ENCODE measurements around the gene CHGA. TPM values are rescaled to one million over a fixed set of nuclear protein-coding genes. Genes with fewer than 3 reads are reported as not detected.

Gene CHGA
- total and polyA plus RNA-seq, 2 of the 8 experiments (the other 6 are each of a cell fraction or from before 2014, with no cell fraction given), result 17.5 to 28.2 TPM

GRCh38 chr14:92925446-92925845 lies 2.5 kb downstream of the CHGA start:
- Histone ChIP-seq H2BK20ac (ENCODE audit: low read length) (no peak overlapping the region), H2BK5ac (ENCODE audit: low read depth, low read length) (no peak overlapping the region), H2BK12ac (ENCODE audit: low read depth, low read length) (no peak overlapping the region), H4K91ac (replicated peaks; ENCODE audit: insufficient read length, low read length) (no peak overlapping the region), H3K4ac (replicated peaks; ENCODE audit: insufficient read length, low read depth, low read length) (no peak overlapping the region), H3K9ac (replicated peaks in 1 of 4; ENCODE audit: extremely low read depth in 1 of 4, low read depth in 3 of 4, low read length in 3 of 4) (no peak overlapping the region), H3K4me2 (ENCODE audit: insufficient read depth in 1 of 2, low read depth in 2 of 2, low read length in 2 of 2) (no peak overlapping the region), H3K23me2 (ENCODE audit: low read depth, low read length) (peaks cover 13% of the 10 kb centered on the region; the same call in 1 of the 2 replicates), H3K23ac (ENCODE audit: insufficient read length) (no peak overlapping the region), H2BK15ac (ENCODE audit: low read length) (no peak overlapping the region), H2BK120ac (replicated peaks; ENCODE audit: low read depth, low read length) (no peak overlapping the region), H3K4me1 (replicated peaks in 1 of 4; ENCODE audit: control insufficient read depth in 3 of 4, insufficient read depth in 4 of 4, low read length in 3 of 4) (peaks cover 0 to 15% (median 4%) of the 10 kb centered on the region in 4 experiments; a peak in 4 of 7 replicates), H3K9me3 (ENCODE audit: insufficient read depth in 2 of 2, low read depth in 1 of 2, low read length in 1 of 2) (no peaks in the 10 kb centered on the region), H4K5ac (ENCODE audit: insufficient read length, low read depth, low read length) (no peak overlapping the region), H3K27me3 (replicated peaks in 1 of 4; ENCODE audit: control insufficient read depth in 3 of 4, extremely low read depth in 1 of 4, insufficient read depth in 3 of 4, low read length in 3 of 4) (peaks cover 0 to 4% (median under 1%) of the 10 kb centered on the region in 4 experiments; a peak in 3 of 7 replicates), H3K27ac (ENCODE audit: low read depth, low read length) (no peak overlapping the region), H4K20me1 (replicated peaks in 1 of 2; ENCODE audit: control insufficient read depth in 1 of 2, insufficient read depth in 2 of 2, low read length in 2 of 2) (peaks cover 0 to 2% of the 10 kb centered on the region in 2 experiments), H2AK5ac (ENCODE audit: low read depth, low read length) (no peak overlapping the region), H4K8ac (ENCODE audit: extremely low read depth, insufficient read depth, low read length) (no peak overlapping the region), H3K56ac (replicated peaks; ENCODE audit: insufficient read length, low read depth, low read length) (no peak overlapping the region), H3K18ac (ENCODE audit: extremely low read depth, low read length) (no peak overlapping the region), H3K79me1 (ENCODE audit: low read depth, low read length) (no peaks in the 10 kb centered on the region), H3K14ac (ENCODE audit: insufficient read length) (no peak overlapping the region), H3K79me2 (ENCODE audit: control insufficient read depth in 1 of 2, insufficient read depth in 2 of 2, low read length in 2 of 2) (no peaks in the 10 kb centered on the region), H3K36me3 (ENCODE audit: control insufficient read depth in 2 of 4, insufficient read depth in 4 of 4, low read length in 3 of 4) (no peaks in the 10 kb centered on the region), H3K4me3 (ENCODE audit: extremely low read depth in 1 of 4, insufficient read depth in 2 of 4, low read depth in 3 of 4, low read length in 4 of 4) (no peak overlapping the region), H2AFZ (ENCODE audit: low read length) (no peak overlapping the region)
- DNase-seq (ENCODE audit: low read depth in 1 of 2, low spot score in 2 of 2) (no peak), FAIRE-seq (no peak)
- CTCF ChIA-PET (ENCODE audit: partially characterized antibody), result interaction anchor here (1.0 to 1.1 kb wide), 3 partner anchors 13 to 93 kb away, joined by 3 to 4 read pairs (median 3); no protein-coding TSS in a partner anchor
- WGBS, 2 experiments (ENCODE audit: extremely low coverage in 1 of 2, insufficient coverage in 1 of 2, insufficient read length in 1 of 2, insufficient replicate concordance in 2 of 2, low coverage in 1 of 2, low lambda C conversion rate in 2 of 2, missing lambda C conversion rate in 1 of 2), result 93% methylated on average over 6 of the region's 6 CpGs; no CpG with 5 or more reads in 1 of the 2 experiments
- POLR2A ChIA-PET (ENCODE audit: partially characterized antibody), result interaction anchor here (1.5 kb wide), 1 partner anchor 9 kb away, joined by 6 read pairs; no protein-coding TSS in a partner anchor
- TF ChIP-seq, protein P1, sequence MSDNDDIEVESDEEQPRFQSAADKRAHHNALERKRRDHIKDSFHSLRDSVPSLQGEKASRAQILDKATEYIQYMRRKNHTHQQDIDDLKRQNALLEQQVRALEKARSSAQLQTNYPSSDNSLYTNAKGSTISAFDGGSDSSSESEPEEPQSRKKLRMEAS (IDR thresholded peaks at IDR 0.05), result no peak
- TF ChIP-seq ZNF274 (IDR thresholded peaks at IDR 0.05; ENCODE audit: borderline replicate concordance, extremely low read depth, low read length) (no peak), NANOG (IDR thresholded peaks at IDR 0.05; ENCODE audit: insufficient read depth, low read depth, low read length, poor library complexity, severe bottlenecking) (no peak), TBP (IDR thresholded peaks at IDR 0.05; ENCODE audit: low read depth, low read length) (no peak), SRF (IDR thresholded peaks at IDR 0.05; ENCODE audit: low read depth, low read length) (no peak), POLR2AphosphoS5 (IDR thresholded peaks at IDR 0.05; ENCODE audit: low read depth, low read length) (no peak), KDM4A (IDR thresholded peaks at IDR 0.05; ENCODE audit: low read depth, low read length, severe bottlenecking) (no peak), TAF7 (optimal IDR thresholded peaks at IDR 0.05; ENCODE audit: borderline replicate concordance, low read depth, low read length) (no peak), CHD2 (IDR thresholded peaks at IDR 0.05; ENCODE audit: low read length) (no peak), SUZ12 (IDR thresholded peaks at IDR 0.05; ENCODE audit: low read length) (no peak), SIN3A (conservative IDR thresholded peaks at IDR 0.05 in 1 of 2, IDR thresholded peaks at IDR 0.05 in 1 of 2; ENCODE audit: low read depth in 1 of 2, low read length in 2 of 2) (no peak)
- TF ChIP-seq, protein P2, sequence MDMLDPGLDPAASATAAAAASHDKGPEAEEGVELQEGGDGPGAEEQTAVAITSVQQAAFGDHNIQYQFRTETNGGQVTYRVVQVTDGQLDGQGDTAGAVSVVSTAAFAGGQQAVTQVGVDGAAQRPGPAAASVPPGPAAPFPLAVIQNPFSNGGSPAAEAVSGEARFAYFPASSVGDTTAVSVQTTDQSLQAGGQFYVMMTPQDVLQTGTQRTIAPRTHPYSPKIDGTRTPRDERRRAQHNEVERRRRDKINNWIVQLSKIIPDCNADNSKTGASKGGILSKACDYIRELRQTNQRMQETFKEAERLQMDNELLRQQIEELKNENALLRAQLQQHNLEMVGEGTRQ (IDR thresholded peaks at IDR 0.05; ENCODE audit: low read length), result no peak

All from H1 (cell line).